Ovary (tissue), 3 donors: ENCODE measurements around the gene C16orf95.

ENCODE experiments used
- EP300 ChIP-seq: sonication (generic); formaldehyde crosslinking; IDR thresholded peaks from one replicate; pipeline ENCODE4 v1.6.1; 2017; ENCODE audit warnings: antibody characterized with exemption
- POLR2A ChIP-seq: fragments of 450-650 bp; IDR thresholded peaks from one replicate; pipeline ENCODE4 v1.6.1; 2017; ENCODE audit warnings: antibody characterized with exemption, mild to moderate bottlenecking, moderate library complexity
- TF ChIP-seq, protein P1 (sequence below), 3 donors: fragments of 450-650 bp in 2 of 3; fragments of 200-600 bp in 1 of 3; IDR thresholded peaks; one replicate each; pipeline versions ENCODE4 v1.5.1 to v1.8.0; 2016 to 2022; ENCODE audit warnings: antibody characterized with exemption in 3 of 3, mild to moderate bottlenecking in 1 of 3
- donor health status: DM: no; HTN: no; CAD: no.

DNA sequence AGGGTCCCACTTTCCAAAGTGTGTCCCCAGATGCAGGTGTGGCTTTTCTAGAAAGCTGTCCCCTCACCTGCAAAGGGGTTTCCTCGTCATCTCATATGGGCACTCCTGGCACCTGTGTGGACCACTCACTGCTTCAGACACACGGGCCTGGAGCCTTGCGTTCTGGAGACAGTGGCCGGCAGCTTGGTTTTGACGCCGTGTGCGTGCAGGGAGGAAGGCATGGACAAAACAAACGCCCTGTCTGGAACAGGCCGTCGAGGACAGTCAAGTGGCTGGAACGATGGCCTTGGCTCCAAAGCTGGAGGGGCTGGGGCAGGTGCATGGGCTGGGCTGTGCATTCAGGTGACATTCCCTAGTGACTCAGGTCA, 13.0 kb upstream of the C16orf95 start:
- TF ChIP-seq, protein P1, sequence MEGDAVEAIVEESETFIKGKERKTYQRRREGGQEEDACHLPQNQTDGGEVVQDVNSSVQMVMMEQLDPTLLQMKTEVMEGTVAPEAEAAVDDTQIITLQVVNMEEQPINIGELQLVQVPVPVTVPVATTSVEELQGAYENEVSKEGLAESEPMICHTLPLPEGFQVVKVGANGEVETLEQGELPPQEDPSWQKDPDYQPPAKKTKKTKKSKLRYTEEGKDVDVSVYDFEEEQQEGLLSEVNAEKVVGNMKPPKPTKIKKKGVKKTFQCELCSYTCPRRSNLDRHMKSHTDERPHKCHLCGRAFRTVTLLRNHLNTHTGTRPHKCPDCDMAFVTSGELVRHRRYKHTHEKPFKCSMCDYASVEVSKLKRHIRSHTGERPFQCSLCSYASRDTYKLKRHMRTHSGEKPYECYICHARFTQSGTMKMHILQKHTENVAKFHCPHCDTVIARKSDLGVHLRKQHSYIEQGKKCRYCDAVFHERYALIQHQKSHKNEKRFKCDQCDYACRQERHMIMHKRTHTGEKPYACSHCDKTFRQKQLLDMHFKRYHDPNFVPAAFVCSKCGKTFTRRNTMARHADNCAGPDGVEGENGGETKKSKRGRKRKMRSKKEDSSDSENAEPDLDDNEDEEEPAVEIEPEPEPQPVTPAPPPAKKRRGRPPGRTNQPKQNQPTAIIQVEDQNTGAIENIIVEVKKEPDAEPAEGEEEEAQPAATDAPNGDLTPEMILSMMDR (IDR thresholded peaks at IDR 0.05) = no peak
- no peak for TF ChIP-seq EP300
- no peak for TF ChIP-seq POLR2A
